ENCODE measurements around the gene LAIR2. TPM values are rescaled to one million over a fixed set of nuclear protein-coding genes. Genes with fewer than 3 reads are reported as not detected.
A peak's percentile ranks its signal among the peaks of the same experiment; 100 is the strongest.

Gene LAIR2
- total and polyA plus RNA-seq, 2 of the 13 experiments (the other 11 are each of a cell fraction or from before 2014, with no cell fraction given), result 1.3 to 1.9 TPM

GRCh38 chr19:54477650-54478049 is 25.0 kb upstream of the LAIR2 start (continued):
- no peak for TF ChIP-seq E2F1 (CRISPR knock-in tag; IDR thresholded peaks at IDR 0.05)
- no peak for TF ChIP-seq MEF2D (CRISPR knock-in tag; IDR thresholded peaks at IDR 0.05)

GRCh38 chr19:54478677-54479266 is 23.9 kb upstream of the LAIR2 start:
- TF ChIP-seq ZBTB7B (CRISPR knock-in tag; IDR thresholded peaks at IDR 0.05) (0 out of 2 replicates have a peak, but pooled peaks have one; percentile 38), STAG1 (CRISPR knock-in tag; IDR thresholded peaks at IDR 0.05) (peak; percentile 68), CTCF (CRISPR knock-in tag; IDR thresholded peaks at IDR 0.05) (peak; percentile 79), RAD21 (CRISPR knock-in tag; IDR thresholded peaks at IDR 0.05) (0 out of 2 replicates have a peak, but pooled peaks have one; percentile 19), CCAR2 (optimal IDR thresholded peaks at IDR 0.05; ENCODE audit: low read depth, low read length) (no peak)
- no peaks in the 10 kb centered on the region for H3K9me3 ChIP-seq (ENCODE audit: low read length)
- in situ Hi-C loops (cut with HindIII; ENCODE audit: extremely low pct_ligation_motif_present, low pct_unique_long_range_greater_than_20kb), result loop anchor here (10.0 kb wide), 1 partner anchor 196 kb away; no protein-coding TSS in a partner anchor
- no peaks in the 10 kb centered on the region for H3K27me3 ChIP-seq (ENCODE audit: control insufficient read depth in 1 of 2, insufficient read depth in 2 of 2, low read length in 2 of 2)
- H3K4me3 ChIP-seq (replicated peaks in 1 of 3; ENCODE audit: insufficient read depth in 1 of 3, low read depth in 2 of 3, low read length in 3 of 3), result no peak overlapping the region
- no peak overlapping the region for H3K27ac ChIP-seq (ENCODE audit: extremely low read length, insufficient read depth, low read length)
- DNase-seq (ENCODE audit: low spot score), result peak; percentile 59
- H3K36me3 ChIP-seq (replicated peaks in 1 of 2; ENCODE audit: control insufficient read depth in 1 of 2, insufficient read depth in 2 of 2, low read length in 2 of 2), result no peaks in the 10 kb centered on the region
- intact Hi-C loops (cut with micrococcal nuclease; ENCODE audit: unreplicated experiment), result loop anchor here (2.0 kb wide), 1 partner anchor 198 kb away; no protein-coding TSS in a partner anchor
- H3K79me2 ChIP-seq (ENCODE audit: insufficient read depth, low read length), result no peaks in the 10 kb centered on the region
- H3K9ac ChIP-seq (ENCODE audit: insufficient read depth, low read depth, low read length), result no peak overlapping the region
- peaks cover 28% of the 10 kb centered on the region for H3K4me1 ChIP-seq (ENCODE audit: insufficient read depth, low read length)
- no TSS peak for BruUV-seq (replicated peaks)
- 17% methylated on average over 10 of the region's 10 CpGs for WGBS (ENCODE audit: low lambda C conversion rate)
- peak; percentile 85 for FAIRE-seq
- no peak overlapping the region for H3K4me2 ChIP-seq (ENCODE audit: low read depth, low read length)
- ChIA-PET POLR2A (no interaction called here), CTCF (ENCODE audit: low intra/inter-chr PET ratio, low total read pairs) (interaction anchor here (0.6 kb wide), 1 partner anchor 197 kb away, joined by 4 read pairs; no protein-coding TSS in a partner anchor)
- no peak overlapping the region for H2AFZ ChIP-seq (ENCODE audit: low read length)
- peak; percentile 56; the same call in 2 of the 3 replicates for ATAC-seq
- no peaks in the 10 kb centered on the region for H4K20me1 ChIP-seq (ENCODE audit: insufficient read depth, low read length)
